HG02884 (cell line): Measurements from ENCODE around the gene NGFR.

ENCODE experiments used
- ATAC-seq: cut with Tn5 transposase; IDR thresholded peaks from one replicate; pipeline ENCODE4 v1.9.1; 2021; ENCODE audit warnings: mild to moderate bottlenecking, moderate library complexity; ENCODE audit not compliant: unreplicated experiment

The NGFR gene

GRCh38 chr17:49557312-49558024 lies 62.4 kb downstream of the NGFR start:
- no peak for ATAC-seq
